Hippocampal formation (tissue), 2 donors: ENCODE data around the gene C11orf97.
"Not testable (repeated sequence)": the region's sequence is repeated elsewhere in the genome, so short reads cannot be mapped to it uniquely, and the experiment has no call there.

Experiments
- DNase-seq, 2 donors: peaks; one replicate each; lab custom pipeline; 2025; lab: John Stamatoyannopoulos, UW

C11orf97 gene

DNA sequence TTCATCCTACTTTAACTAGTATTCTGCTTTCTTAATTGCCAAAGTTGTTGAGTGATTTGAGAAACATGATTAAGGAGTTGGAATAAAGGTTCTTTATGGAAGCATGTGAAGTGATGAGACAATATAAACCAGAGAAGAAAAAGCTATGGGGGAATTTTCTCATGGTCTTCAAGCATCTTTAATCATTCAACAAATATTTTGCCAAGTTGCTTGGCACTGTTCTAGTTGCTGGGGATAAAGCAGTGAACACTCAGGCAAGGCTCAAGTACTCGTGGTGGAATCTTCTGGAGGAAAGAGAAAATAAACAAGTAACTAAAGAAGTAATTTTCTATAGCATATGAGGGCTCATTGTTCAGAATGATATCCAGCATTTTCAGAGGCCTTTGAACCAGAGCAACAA is 45.7 kb downstream of the C11orf97 start:
- DNase-seq: no peak

- no peak for DNase-seq
Measured at GRCh38 chr11:94558468-94558867, 46.2 kb downstream of the C11orf97 start.

DNA sequence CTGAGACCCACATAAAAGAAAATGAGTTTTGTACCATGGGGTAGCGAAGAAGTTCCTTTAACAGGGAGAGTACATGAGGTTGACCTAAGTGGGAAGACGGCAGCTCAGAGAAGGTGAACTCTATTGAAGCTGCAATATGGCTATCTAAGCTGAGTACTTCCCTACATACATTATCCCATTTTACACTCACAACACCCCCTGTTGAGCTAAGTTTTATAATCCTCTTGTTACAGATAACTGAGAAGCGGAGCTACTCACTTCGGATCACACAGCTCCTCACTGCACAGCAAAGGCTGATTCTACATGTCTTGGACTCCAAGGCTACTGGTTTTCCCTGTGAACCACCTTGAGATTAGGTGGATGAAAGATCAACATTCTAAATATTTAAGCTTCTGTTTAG is 46.7 kb downstream of the C11orf97 start:
- no peak for DNase-seq

- no peak for DNase-seq
Measured at GRCh38 chr11:94559361-94559760, 47.1 kb downstream of the C11orf97 start.

DNA sequence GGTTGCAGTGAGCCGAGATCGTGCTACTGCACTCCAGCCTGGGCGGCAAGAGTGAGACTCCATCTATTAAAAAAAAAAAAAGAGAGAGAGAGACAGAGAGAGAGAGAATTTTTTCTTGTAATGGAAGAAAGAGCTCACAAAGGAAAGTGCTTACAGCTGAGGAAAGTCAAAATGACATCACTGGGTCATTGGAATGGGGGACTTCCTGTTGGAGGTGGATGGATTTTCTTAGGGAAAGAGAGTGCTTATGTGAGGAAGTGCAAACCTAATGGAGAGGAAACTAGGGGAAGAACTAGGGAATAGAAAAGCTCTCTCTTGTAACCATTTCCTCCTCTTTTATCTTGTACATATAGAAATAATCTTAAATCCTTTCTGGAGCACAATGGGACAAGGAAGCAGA is 48.6 kb downstream of the C11orf97 start:
- DNase-seq: no peak

DNA sequence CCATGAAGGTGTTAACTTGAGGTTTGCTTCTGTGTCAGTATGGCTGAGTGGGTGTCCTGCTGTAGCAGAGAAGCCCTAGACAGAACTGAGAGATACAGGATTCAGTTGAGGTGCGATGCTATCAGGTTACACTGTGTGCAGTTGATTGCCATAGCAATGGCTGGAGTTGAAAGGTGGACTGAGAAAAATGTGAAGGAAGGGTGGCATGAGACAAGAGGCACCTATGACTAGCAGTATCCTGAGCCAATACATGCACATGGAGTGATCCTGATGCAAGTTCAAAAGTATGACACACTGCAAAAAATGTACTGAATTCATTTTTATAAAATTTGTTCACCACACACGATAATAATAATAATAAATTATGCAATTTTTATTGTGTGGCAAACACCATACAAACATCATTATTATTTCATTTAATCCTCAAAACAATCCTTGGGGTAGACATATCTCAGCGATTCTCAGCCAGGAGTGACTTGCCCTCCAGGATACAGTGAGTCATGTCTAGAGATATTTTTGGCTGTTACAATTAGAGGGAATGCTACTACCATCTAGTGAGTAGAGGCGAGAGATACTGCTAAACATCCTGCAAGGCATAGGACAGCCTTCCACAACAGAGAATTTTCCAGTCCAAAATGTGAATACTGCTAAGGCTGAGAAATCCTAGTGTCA is 51.1 kb downstream of the C11orf97 start:
- no peak for DNase-seq

GRCh38 chr11:94563848-94564467 is 51.7 kb downstream of the C11orf97 start:
- DNase-seq: no peak

GRCh38 chr11:94567181-94567670 is 55.0 kb downstream of the C11orf97 start, which contains the start of gene PIWIL4:
TSS of gene PIWIL4 (plus strand) at chr11:94567368. CDS start at chr11:94567519, 151 bp downstream.
- no peak for DNase-seq

DNA sequence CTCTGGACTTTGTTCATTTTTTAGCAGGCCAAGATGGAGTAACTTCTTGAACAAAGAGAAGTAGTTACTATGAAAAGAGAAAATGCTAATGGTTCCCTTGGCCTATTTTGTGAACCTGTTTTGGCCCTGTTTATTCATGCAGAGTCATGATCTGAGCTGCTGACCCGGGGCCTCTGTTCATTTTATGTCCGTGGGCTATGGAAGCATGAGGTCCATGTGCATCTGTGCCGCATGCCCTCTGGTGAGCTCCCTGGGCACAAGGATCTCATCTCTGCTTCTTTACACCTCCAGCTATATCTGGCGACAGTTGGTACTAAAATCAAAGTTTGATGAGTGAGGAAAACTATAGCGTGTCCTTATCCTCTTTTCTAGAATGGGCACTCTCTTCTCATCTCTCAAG is 55.9 kb downstream of the C11orf97 start:
- no peak for DNase-seq

DNA sequence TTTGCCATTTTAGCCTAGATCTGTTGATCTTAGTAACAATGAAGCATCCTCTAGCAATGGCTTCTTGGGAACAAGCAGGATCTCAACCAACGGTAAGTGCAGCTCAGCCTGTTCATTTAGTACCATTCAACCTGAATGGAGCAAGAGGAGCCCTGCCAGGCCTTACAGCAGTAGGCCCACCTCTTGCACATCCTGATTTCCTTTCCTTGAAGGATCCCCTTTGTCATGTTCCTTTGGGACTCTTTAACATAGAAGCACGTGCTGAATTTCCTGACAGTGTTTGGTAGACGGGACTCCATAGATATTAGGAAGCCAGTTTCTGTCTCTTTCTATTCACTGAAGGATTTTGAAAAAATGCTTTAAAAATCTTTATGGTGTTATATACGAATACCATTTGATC is 56.5 kb downstream of the C11orf97 start:
- DNase-seq: no peak

GRCh38 chr11:94572975-94573374 is 60.7 kb downstream of the C11orf97 start:
- DNase-seq: not testable (repeated sequence)

GRCh38 chr11:94574193-94574961 is 62.1 kb downstream of the C11orf97 start:
- DNase-seq: no peak

DNA sequence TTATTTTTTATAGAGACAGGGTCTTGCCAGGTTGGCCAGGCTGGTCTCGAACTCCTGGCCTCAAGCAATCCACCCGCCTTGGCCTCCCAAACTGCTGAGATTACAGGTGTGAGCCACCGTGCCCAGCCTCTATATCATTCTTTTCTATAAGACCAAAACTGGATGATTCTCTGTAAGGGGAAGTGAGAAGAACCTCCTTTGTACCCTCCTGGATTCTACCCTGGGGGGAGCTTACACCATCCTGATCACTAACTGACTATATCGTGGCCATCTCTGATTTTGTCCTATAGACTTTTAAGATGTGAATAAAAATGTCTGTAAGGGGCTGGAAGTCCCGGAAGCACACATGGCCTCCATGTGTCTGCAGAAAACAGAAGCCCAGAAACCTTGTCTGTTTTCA is 64.0 kb downstream of the C11orf97 start:
- DNase-seq: no peak

DNA sequence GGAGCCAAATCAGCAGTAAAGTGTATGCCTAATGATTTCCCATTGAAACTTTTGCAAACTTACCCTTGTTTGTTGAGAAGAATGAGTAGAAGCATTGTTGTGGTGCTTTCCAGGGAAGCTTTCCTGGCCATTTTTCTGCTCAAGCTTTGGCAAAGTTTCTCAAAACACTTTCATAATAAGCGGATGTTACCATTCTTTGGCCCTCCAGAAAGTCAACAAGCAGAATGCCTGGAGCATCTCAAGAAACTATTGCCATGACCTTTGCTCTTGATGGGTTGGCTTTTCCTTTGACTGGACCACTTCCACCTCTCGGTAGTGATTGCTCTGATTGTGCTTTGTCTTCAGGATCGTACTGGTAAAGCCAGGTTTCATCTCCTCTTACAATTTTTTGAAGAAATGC is 65.6 kb downstream of the C11orf97 start:
- no peak for DNase-seq
